NCI-H1930 (cell line): ENCODE measurements around the gene HPS5.

Experiments used
- DNase-seq, 2 experiments: peaks; one replicate each; lab custom pipeline; 2025; lab: John Stamatoyannopoulos, UW

HPS5 gene

GRCh38 chr11:18320617-18321016 is 1.3 kb downstream of the HPS5 start:
- no peak for DNase-seq

- no peak for DNase-seq
These were observed 2.0 kb downstream of the HPS5 start for GRCh38 chr11:18319914-18320313.

- DNase-seq: no peak
These were observed 4.4 kb downstream of the HPS5 start for GRCh38 chr11:18317551-18317950.

GRCh38 chr11:18315893-18316292 is 6.0 kb downstream of the HPS5 start:
- DNase-seq: no peak

GRCh38 chr11:18314784-18315523 is 7.0 kb downstream of the HPS5 start:
- no peak for DNase-seq

- DNase-seq: no peak
These were observed 7.8 kb downstream of the HPS5 start for GRCh38 chr11:18313965-18314763.

- DNase-seq: no peak
These were observed 9.1 kb downstream of the HPS5 start for GRCh38 chr11:18312663-18313420.

- no peak for DNase-seq
These were observed 9.9 kb downstream of the HPS5 start for GRCh38 chr11:18312012-18312411.

- DNase-seq: no peak
These were observed 11.1 kb downstream of the HPS5 start for GRCh38 chr11:18310800-18311340.

GRCh38 chr11:18309691-18310090 is 12.2 kb downstream of the HPS5 start:
- no peak for DNase-seq

- DNase-seq: no peak
These were observed 13.7 kb downstream of the HPS5 start for GRCh38 chr11:18308242-18308641.

GRCh38 chr11:18307461-18308139 is 14.3 kb downstream of the HPS5 start:
- no peak for DNase-seq

- no peak for DNase-seq
These were observed 17.2 kb downstream of the HPS5 start for GRCh38 chr11:18304745-18305144.

GRCh38 chr11:18299721-18300120 is 22.2 kb downstream of the HPS5 start:
- no peak for DNase-seq

- no peak for DNase-seq
These were observed 26.6 kb downstream of the HPS5 start for GRCh38 chr11:18295316-18295715.

GRCh38 chr11:18294862-18295261 is 27.1 kb downstream of the HPS5 start:
- DNase-seq: no peak

- DNase-seq: no peak
These were observed 33.0 kb downstream of the HPS5 start for GRCh38 chr11:18288911-18289310.

- no peak for DNase-seq
These were observed 36.1 kb downstream of the HPS5 start for GRCh38 chr11:18285841-18286240.

- no peak for DNase-seq
These were observed 39.3 kb downstream of the HPS5 start for GRCh38 chr11:18282626-18283025.

GRCh38 chr11:18280438-18281045 is 41.4 kb downstream of the HPS5 start:
- DNase-seq: no peak

- no peak for DNase-seq
These were observed 44.2 kb downstream of the HPS5 start for GRCh38 chr11:18277565-18278271.
